ENCODE measurements around the gene BCAS3. TPM values are rescaled to one million over a fixed set of nuclear protein-coding genes. Genes with fewer than 3 reads are reported as not detected.

BCAS3 gene
- total RNA-seq, 1 donor from 2014 or later = 17.1 TPM

GRCh38 chr17:61280851-61281250 is 603.2 kb downstream of the BCAS3 start:
- DNase-seq (ENCODE audit: low read depth, low spot score) = no peak

GRCh38 chr17:61282377-61282776 is 604.7 kb downstream of the BCAS3 start:
- DNase-seq (ENCODE audit: low read depth, low spot score) = no peak

- no peak for DNase-seq (ENCODE audit: low read depth, low spot score)
Observed at GRCh38 chr17:61283043-61283442, 605.4 kb downstream of the BCAS3 start.

GRCh38 chr17:61284174-61284573 is 606.5 kb downstream of the BCAS3 start:
- no peak for DNase-seq (ENCODE audit: low read depth, low spot score)

- DNase-seq (ENCODE audit: low read depth, low spot score) = no peak
Observed at GRCh38 chr17:61284746-61285145, 607.1 kb downstream of the BCAS3 start.

- no peak for DNase-seq (ENCODE audit: low read depth, low spot score)
Observed at GRCh38 chr17:61285526-61286320, 608.1 kb downstream of the BCAS3 start.

- DNase-seq (ENCODE audit: low read depth, low spot score) = no peak
Observed at GRCh38 chr17:61286449-61286848, 608.8 kb downstream of the BCAS3 start.

GRCh38 chr17:61289408-61290385 is 612.0 kb downstream of the BCAS3 start:
- DNase-seq (ENCODE audit: low read depth, low spot score) = no peak

GRCh38 chr17:61291451-61292285 is 614.0 kb downstream of the BCAS3 start:
- DNase-seq (ENCODE audit: low read depth, low spot score) = no peak

- DNase-seq (ENCODE audit: low read depth, low spot score) = no peak
Observed at GRCh38 chr17:61294286-61294685, 616.6 kb downstream of the BCAS3 start.

GRCh38 chr17:61294777-61295176 is 617.1 kb downstream of the BCAS3 start:
- no peak for DNase-seq (ENCODE audit: low read depth, low spot score)

- no peak for DNase-seq (ENCODE audit: low read depth, low spot score)
Observed at GRCh38 chr17:61296058-61296457, 618.4 kb downstream of the BCAS3 start.

GRCh38 chr17:61299517-61300513 is 622.2 kb downstream of the BCAS3 start:
- DNase-seq (ENCODE audit: low read depth, low spot score) = no peak

GRCh38 chr17:61302953-61303816 is 625.5 kb downstream of the BCAS3 start:
- no peak for DNase-seq (ENCODE audit: low read depth, low spot score)

GRCh38 chr17:61303817-61304096 is 626.1 kb downstream of the BCAS3 start:
- no peak for DNase-seq (ENCODE audit: low read depth, low spot score)

GRCh38 chr17:61305024-61305423 is 627.4 kb downstream of the BCAS3 start:
- DNase-seq (ENCODE audit: low read depth, low spot score) = no peak

- no peak for DNase-seq (ENCODE audit: low read depth, low spot score)
Observed at GRCh38 chr17:61306003-61306402, 628.4 kb downstream of the BCAS3 start.

GRCh38 chr17:61307905-61308886 is 630.5 kb downstream of the BCAS3 start:
- no peak for DNase-seq (ENCODE audit: low read depth, low spot score)

All from pulmonary artery endothelial cell (primary cell).